HG03280 (cell line): ENCODE data around the gene MMP1.

ENCODE experiments used
- ATAC-seq: cut with Tn5 transposase; IDR thresholded peaks from one replicate; pipeline ENCODE4 v1.9.1; 2021; ENCODE audit warnings: mild to moderate bottlenecking, moderate library complexity; ENCODE audit not compliant: unreplicated experiment

MMP1 gene

GRCh38 chr11:102807921-102808320, 10.0 kb upstream of the MMP1 start:
- ATAC-seq = no peak

GRCh38 chr11:102806296-102806695, 8.3 kb upstream of the MMP1 start:
- no peak for ATAC-seq

- ATAC-seq = no peak
These were observed 4.4 kb upstream of the MMP1 start for GRCh38 chr11:102802341-102802740.

- no peak for ATAC-seq
These were observed 2.8 kb upstream of the MMP1 start for GRCh38 chr11:102800767-102801166.

- ATAC-seq = no peak
These were observed 1.9 kb upstream of the MMP1 start for GRCh38 chr11:102799681-102800340.

- no peak for ATAC-seq
These were observed 3.6 kb downstream of the MMP1 start for GRCh38 chr11:102794382-102794781.

- no peak for ATAC-seq
These were observed 4.2 kb downstream of the MMP1 start for GRCh38 chr11:102793677-102794290.

GRCh38 chr11:102792604-102793003, 5.4 kb downstream of the MMP1 start:
- ATAC-seq = no peak

GRCh38 chr11:102791271-102792036, 6.5 kb downstream of the MMP1 start:
- ATAC-seq = no peak

- no peak for ATAC-seq
These were observed 9.5 kb downstream of the MMP1 start for GRCh38 chr11:102788334-102788995.

- no peak for ATAC-seq
These were observed 13.6 kb downstream of the MMP1 start for GRCh38 chr11:102784380-102784779.

GRCh38 chr11:102783720-102784119, 14.2 kb downstream of the MMP1 start:
- ATAC-seq = no peak

GRCh38 chr11:102783016-102783415, 14.9 kb downstream of the MMP1 start:
- ATAC-seq = no peak

- ATAC-seq = no peak
These were observed 16.3 kb downstream of the MMP1 start for GRCh38 chr11:102781676-102782075.

GRCh38 chr11:102780491-102780918, 17.5 kb downstream of the MMP1 start, which contains the start of gene MMP10:
Gene MMP10, minus strand, starts transcription at chr11:102780628. Its CDS starts 37 bp downstream, at chr11:102780591.
- no peak for ATAC-seq

- no peak for ATAC-seq
These were observed 21.5 kb downstream of the MMP1 start for GRCh38 chr11:102776454-102776853.

- no peak for ATAC-seq
These were observed 24.6 kb downstream of the MMP1 start for GRCh38 chr11:102773386-102773785.

GRCh38 chr11:102771351-102771750, 26.6 kb downstream of the MMP1 start:
- no peak for ATAC-seq

- ATAC-seq = no peak
These were observed 27.8 kb downstream of the MMP1 start for GRCh38 chr11:102770191-102770590.

- no peak for ATAC-seq
These were observed 30.2 kb downstream of the MMP1 start for GRCh38 chr11:102767800-102768199.

GRCh38 chr11:102763440-102763839, 34.5 kb downstream of the MMP1 start:
- ATAC-seq = no peak
